SK-N-SH (cell line): ENCODE measurements around the gene HYAL3.

ENCODE experiments used
- GABPA ChIP-seq: IDR thresholded peaks from 2 replicates; pipeline ENCODE4 v1.4.0; 2012; ENCODE audit warnings: low read depth, mild to moderate bottlenecking
- TAF1 ChIP-seq: IDR thresholded peaks from 2 replicates; pipeline ENCODE4 v1.6.1; 2012; ENCODE audit warnings: low read depth, mild to moderate bottlenecking, low read length, moderate library complexity, borderline replicate concordance
- TF ChIP-seq, protein P1 (sequence below): fragments of 200-600 bp; sonication (generic); IDR thresholded peaks from 2 replicates; pipeline ENCODE4 v1.6.1; 2017; ENCODE audit warnings: antibody characterized with exemption, mild to moderate bottlenecking, moderate library complexity
- TF ChIP-seq, protein P2 (sequence below): IDR thresholded peaks from 2 replicates; pipeline ENCODE4 v1.4.0; 2012; ENCODE audit warnings: low read depth

DNA sequence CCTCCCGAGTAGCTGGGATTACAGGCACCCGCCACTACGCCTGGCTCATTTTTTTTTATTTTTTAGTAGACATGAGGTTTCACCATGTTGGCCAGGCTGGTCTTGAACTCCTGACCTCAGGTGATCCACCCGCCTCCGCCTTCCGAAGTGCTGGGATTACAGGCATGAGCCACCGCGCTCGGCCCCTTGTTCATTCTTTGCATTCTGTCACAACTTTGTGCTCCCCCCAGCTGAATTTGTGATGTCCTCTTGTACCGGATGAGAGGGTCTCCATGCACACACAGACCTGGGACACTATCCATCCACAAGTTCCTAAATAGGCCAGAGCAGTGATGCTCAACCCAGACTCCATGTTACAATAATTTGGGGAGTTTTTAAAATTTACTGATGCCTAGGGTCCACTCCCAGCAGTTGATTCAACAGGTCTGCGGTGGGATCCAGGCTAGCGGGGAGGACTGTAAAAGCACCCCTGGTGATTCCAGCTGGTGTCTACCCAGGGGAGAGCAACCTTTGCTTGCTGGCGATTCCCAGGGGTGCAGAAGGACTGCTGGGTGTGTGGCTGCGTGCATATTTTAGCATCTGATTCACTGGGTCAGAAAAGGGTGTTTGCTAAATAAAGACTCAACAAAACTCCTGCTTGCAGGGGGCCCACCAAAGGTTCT lies 40.4 kb upstream of the HYAL3 start:
- TF ChIP-seq, protein P1, sequence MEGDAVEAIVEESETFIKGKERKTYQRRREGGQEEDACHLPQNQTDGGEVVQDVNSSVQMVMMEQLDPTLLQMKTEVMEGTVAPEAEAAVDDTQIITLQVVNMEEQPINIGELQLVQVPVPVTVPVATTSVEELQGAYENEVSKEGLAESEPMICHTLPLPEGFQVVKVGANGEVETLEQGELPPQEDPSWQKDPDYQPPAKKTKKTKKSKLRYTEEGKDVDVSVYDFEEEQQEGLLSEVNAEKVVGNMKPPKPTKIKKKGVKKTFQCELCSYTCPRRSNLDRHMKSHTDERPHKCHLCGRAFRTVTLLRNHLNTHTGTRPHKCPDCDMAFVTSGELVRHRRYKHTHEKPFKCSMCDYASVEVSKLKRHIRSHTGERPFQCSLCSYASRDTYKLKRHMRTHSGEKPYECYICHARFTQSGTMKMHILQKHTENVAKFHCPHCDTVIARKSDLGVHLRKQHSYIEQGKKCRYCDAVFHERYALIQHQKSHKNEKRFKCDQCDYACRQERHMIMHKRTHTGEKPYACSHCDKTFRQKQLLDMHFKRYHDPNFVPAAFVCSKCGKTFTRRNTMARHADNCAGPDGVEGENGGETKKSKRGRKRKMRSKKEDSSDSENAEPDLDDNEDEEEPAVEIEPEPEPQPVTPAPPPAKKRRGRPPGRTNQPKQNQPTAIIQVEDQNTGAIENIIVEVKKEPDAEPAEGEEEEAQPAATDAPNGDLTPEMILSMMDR, result no peak
- TF ChIP-seq GABPA (no peak), TAF1 (no peak)
- TF ChIP-seq, protein P2, sequence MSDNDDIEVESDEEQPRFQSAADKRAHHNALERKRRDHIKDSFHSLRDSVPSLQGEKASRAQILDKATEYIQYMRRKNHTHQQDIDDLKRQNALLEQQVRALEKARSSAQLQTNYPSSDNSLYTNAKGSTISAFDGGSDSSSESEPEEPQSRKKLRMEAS, result no peak
